B cell (primary cell): Measurements from ENCODE around the gene CAP2. TPM values are rescaled to one million over a fixed set of nuclear protein-coding genes. Genes with fewer than 3 reads are reported as not detected.

ENCODE experiments used
- ATAC-seq: fragments of 200-7000 bp; cut with Tn5 transposase; one replicate; pipeline ENCODE4 v1.10.0; 2021; ENCODE audit warnings: low read depth, mild to moderate bottlenecking, moderate number of reproducible peaks, moderate library complexity
- CTCF ChIA-PET: fragments of 350-600 bp; sonication (Branson Sonifier 250); formaldehyde crosslinking; loops from one replicate; lab custom pipeline; 2021; ENCODE audit warnings: antibody characterized with exemption, inconsistent platforms; lab: Charles Lee
- POLR2A ChIA-PET: fragments of 350-600 bp; sonication (Branson Sonifier 250); formaldehyde crosslinking; loops from one replicate; lab custom pipeline; 2021; ENCODE audit warnings: antibody characterized with exemption; lab: Charles Lee
- DNase-seq: peaks from one replicate; pipeline ENCODE4 v3.0.0; 2013
- H2AFZ ChIP-seq: 2 replicates; pipeline ENCODE4 v1.6.1; 2012; ENCODE audit warnings: mild to moderate bottlenecking, low read depth, low read length; ENCODE audit not compliant: insufficient read depth, poor library complexity, severe bottlenecking
- H3K27ac ChIP-seq, 2 donors: 1 replicate in 1 of 2; 2 replicates in 1 of 2; pipeline ENCODE4 v1.5.1; 2012 to 2013; ENCODE audit warnings: low read length in 2 of 2, mild to moderate bottlenecking in 2 of 2, moderate library complexity in 1 of 2
- H3K27me3 ChIP-seq, 4 experiments: fragments of 200-600 bp in 1 of 4; sonication (generic) in 1 of 4; replicated peaks in 1 of 4; 1 replicate in 2 of 4; 2 replicates in 2 of 4; pipeline versions ENCODE4 v1.6.1 to v1.7.0; 2013 to 2016; ENCODE audit warnings: low read length in 3 of 4, mild to moderate bottlenecking in 2 of 4, mixed read lengths in 1 of 4, moderate library complexity in 1 of 4; ENCODE audit not compliant: insufficient read depth in 4 of 4, control insufficient read depth in 3 of 4; ENCODE audit errors: control extremely low read depth in 1 of 4
- H3K36me3 ChIP-seq, 2 experiments: replicated peaks in 1 of 2; 1 replicate in 1 of 2; 2 replicates in 1 of 2; pipeline versions ENCODE4 v1.6.1 to v1.7.1; 2013; ENCODE audit warnings: low read length in 1 of 2; ENCODE audit not compliant: insufficient read depth in 2 of 2, control insufficient read depth in 1 of 2; ENCODE audit errors: control extremely low read depth in 1 of 2, extremely low read depth in 1 of 2
- H3K4me1 ChIP-seq, 2 donors: fragments of 200-600 bp in 1 of 2; sonication (generic) in 1 of 2; 1 replicate in 1 of 2; 2 replicates in 1 of 2; pipeline versions ENCODE4 v1.5.1 to v1.6.1; 2013 to 2017; ENCODE audit warnings: low read length in 2 of 2; ENCODE audit not compliant: control insufficient read depth in 2 of 2, insufficient read depth in 2 of 2
- H3K4me2 ChIP-seq: replicated peaks from 2 replicates; pipeline ENCODE3; 2012; ENCODE audit warnings: mild to moderate bottlenecking, low read depth, low read length; ENCODE audit not compliant: poor library complexity, severe bottlenecking
- H3K4me3 ChIP-seq, 5 experiments: fragments of 200-600 bp in 1 of 5; sonication (generic) in 1 of 5; 1 replicate in 3 of 5; 2 replicates in 2 of 5; pipeline versions ENCODE4 v1.5.1 to v1.7.0; 2011 to 2016; ENCODE audit warnings: low read length in 4 of 5, mild to moderate bottlenecking in 4 of 5, low read depth in 2 of 5, control low read depth in 1 of 5, moderate library complexity in 1 of 5; ENCODE audit not compliant: insufficient read depth in 1 of 5; ENCODE audit errors: control extremely low read depth in 1 of 5, extremely low read depth in 1 of 5
- H3K79me2 ChIP-seq: fragments of 200-600 bp; sonication (generic); one replicate; pipeline ENCODE4 v1.6.0; 2016; ENCODE audit warnings: low read length; ENCODE audit not compliant: control insufficient read depth, insufficient read depth
- H3K9ac ChIP-seq: fragments of 200-600 bp; sonication (generic); 2 replicates; pipeline ENCODE4 v1.6.1; 2017; ENCODE audit warnings: mild to moderate bottlenecking, low read length, moderate library complexity
- H3K9me3 ChIP-seq, 3 donors: one replicate each; pipeline versions ENCODE4 v1.6.1 to v1.7.1; 2013; ENCODE audit warnings: low read length in 2 of 3; ENCODE audit not compliant: control insufficient read depth in 2 of 3, insufficient read depth in 1 of 3; ENCODE audit errors: control extremely low read depth in 1 of 3
- H4K20me1 ChIP-seq: 2 replicates; pipeline ENCODE4 v1.6.0; 2012; ENCODE audit warnings: mild to moderate bottlenecking, low read length; ENCODE audit not compliant: insufficient read depth, control insufficient read depth, poor library complexity, severe bottlenecking
- H3K27ac Mint-ChIP-seq: one replicate; pipeline ENCODE4 v1.8.0; 2021; ENCODE audit warnings: mixed read lengths
- H3K27me3 Mint-ChIP-seq: one replicate; pipeline ENCODE4 v1.8.0; 2021; ENCODE audit warnings: mixed read lengths
- H3K4me1 Mint-ChIP-seq: one replicate; pipeline ENCODE4 v1.8.0; 2021; ENCODE audit warnings: mixed read lengths
- H3K4me3 Mint-ChIP-seq: one replicate; pipeline ENCODE4 v1.8.0; 2021; ENCODE audit warnings: mixed read lengths
- H3K9me3 Mint-ChIP-seq: one replicate; pipeline ENCODE4 v1.8.0; 2022; ENCODE audit warnings: mixed read lengths; ENCODE audit not compliant: insufficient read depth
- EZH2 ChIP-seq: IDR thresholded peaks from 2 replicates; pipeline ENCODE4 v1.6.1; 2012; ENCODE audit warnings: borderline replicate concordance, low read depth, mild to moderate bottlenecking, moderate library complexity, low read length; ENCODE audit not compliant: insufficient read depth, poor library complexity, severe bottlenecking
- WGBS: methylation state at CpG from one replicate; pipeline ENCODE4 v1.1.5; 2013; ENCODE audit warnings: missing lambda C conversion rate; ENCODE audit not compliant: insufficient coverage; 5-methylcytosine and 5-hydroxymethylcytosine counted together
- intact Hi-C: fragments of 100-400 bp; cut with micrococcal nuclease; formaldehyde crosslinking; loops from one replicate; pipeline ENCODE4 v1.10.0; 2022
- polyA plus RNA-seq: library from polyadenylated mRNA; depleted of rRNA; stranded (reverse); fragments of >200 nt; gene quantifications from 2 replicates; pipeline ENCODE4 v1.2.3, GENCODE V29; 2012
- total RNA-seq, 2 donors: library from RNA; stranded (reverse); fragments of 120-200 nt in 1 of 2; gene quantifications; 1 replicate in 1 of 2; 2 replicates in 1 of 2; pipeline versions ENCODE4 v1.2.3 to v1.2.4, GENCODE V29; 2013 to 2022
- TF ChIP-seq, protein P1 (sequence below): fragments of 200-600 bp; IDR thresholded peaks from one replicate; pipeline ENCODE4 v1.8.0; 2022; ENCODE audit warnings: antibody characterized with exemption, mild to moderate bottlenecking

The CAP2 gene
- total and polyA plus RNA-seq, 2 donors (not counting 1 experiment from before 2014, with no cell fraction given), result not detected

- Mint-ChIP-seq H3K27ac (no peak overlapping the region), H3K27me3 (peaks cover 17% of the 10 kb centered on the region), H3K9me3 (no peaks in the 10 kb centered on the region), H3K4me3 (no peak overlapping the region), H3K4me1 (no peaks in the 10 kb centered on the region)
- ChIA-PET POLR2A (no interaction called here), CTCF (interaction anchor here (1.7 kb wide), 1 partner anchor 9 kb away, joined by 3 read pairs; no protein-coding TSS in a partner anchor)
- Histone ChIP-seq H3K4me1 (no peaks in the 10 kb centered on the region), H3K4me2 (no peak overlapping the region), H4K20me1 (no peaks in the 10 kb centered on the region), H3K27me3 (peaks cover 0 to 3% (median 0%) of the 10 kb centered on the region in 4 experiments), H3K36me3 (no peaks in the 10 kb centered on the region), H2AFZ (no peak overlapping the region), H3K79me2 (no peaks in the 10 kb centered on the region), H3K9me3 (no peaks in the 10 kb centered on the region), H3K27ac (no peak overlapping the region), H3K4me3 (no peak overlapping the region), H3K9ac (no peak overlapping the region)
- intact Hi-C loops, result no loop called here
- DNase-seq, result no peak
- no peak for ATAC-seq
- TF ChIP-seq, protein P1, sequence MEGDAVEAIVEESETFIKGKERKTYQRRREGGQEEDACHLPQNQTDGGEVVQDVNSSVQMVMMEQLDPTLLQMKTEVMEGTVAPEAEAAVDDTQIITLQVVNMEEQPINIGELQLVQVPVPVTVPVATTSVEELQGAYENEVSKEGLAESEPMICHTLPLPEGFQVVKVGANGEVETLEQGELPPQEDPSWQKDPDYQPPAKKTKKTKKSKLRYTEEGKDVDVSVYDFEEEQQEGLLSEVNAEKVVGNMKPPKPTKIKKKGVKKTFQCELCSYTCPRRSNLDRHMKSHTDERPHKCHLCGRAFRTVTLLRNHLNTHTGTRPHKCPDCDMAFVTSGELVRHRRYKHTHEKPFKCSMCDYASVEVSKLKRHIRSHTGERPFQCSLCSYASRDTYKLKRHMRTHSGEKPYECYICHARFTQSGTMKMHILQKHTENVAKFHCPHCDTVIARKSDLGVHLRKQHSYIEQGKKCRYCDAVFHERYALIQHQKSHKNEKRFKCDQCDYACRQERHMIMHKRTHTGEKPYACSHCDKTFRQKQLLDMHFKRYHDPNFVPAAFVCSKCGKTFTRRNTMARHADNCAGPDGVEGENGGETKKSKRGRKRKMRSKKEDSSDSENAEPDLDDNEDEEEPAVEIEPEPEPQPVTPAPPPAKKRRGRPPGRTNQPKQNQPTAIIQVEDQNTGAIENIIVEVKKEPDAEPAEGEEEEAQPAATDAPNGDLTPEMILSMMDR, result no peak
- TF ChIP-seq EZH2, result no peak
- 67% methylated on average over 3 of the region's 9 CpGs for WGBS
Measured at GRCh38 chr6:17551383-17551958, 158.1 kb downstream of the CAP2 start.

- ATAC-seq, result no peak
- WGBS, result 86% methylated on average over 2 of the region's 3 CpGs
- no peak overlapping the region for H3K4me3 ChIP-seq
- POLR2A ChIA-PET, result no interaction called here
- H3K9ac ChIP-seq, result no peak overlapping the region
- H3K79me2 ChIP-seq, result no peaks in the 10 kb centered on the region
- Mint-ChIP-seq H3K27ac (no peak overlapping the region), H3K9me3 (no peaks in the 10 kb centered on the region), H3K4me1 (no peaks in the 10 kb centered on the region), H3K27me3 (peaks cover 18% of the 10 kb centered on the region), H3K4me3 (no peak overlapping the region)
- CTCF ChIA-PET, result no interaction called here
- no peak overlapping the region for H3K27ac ChIP-seq
- intact Hi-C loops, result no loop called here
- peaks cover 0 to 3% (median 0%) of the 10 kb centered on the region in 4 experiments for H3K27me3 ChIP-seq
- H3K4me1 ChIP-seq, result no peaks in the 10 kb centered on the region
- no peak for TF ChIP-seq EZH2
- TF ChIP-seq, protein P1, result no peak
- no peak overlapping the region for H3K4me2 ChIP-seq
- no peak overlapping the region for H2AFZ ChIP-seq
- no peaks in the 10 kb centered on the region for H4K20me1 ChIP-seq
- H3K9me3 ChIP-seq, result no peaks in the 10 kb centered on the region
- DNase-seq, result no peak
- no peaks in the 10 kb centered on the region for H3K36me3 ChIP-seq
Measured at GRCh38 chr6:17552861-17553260, 159.5 kb downstream of the CAP2 start.
